ENCODE data around the gene SPOP.

DNA sequence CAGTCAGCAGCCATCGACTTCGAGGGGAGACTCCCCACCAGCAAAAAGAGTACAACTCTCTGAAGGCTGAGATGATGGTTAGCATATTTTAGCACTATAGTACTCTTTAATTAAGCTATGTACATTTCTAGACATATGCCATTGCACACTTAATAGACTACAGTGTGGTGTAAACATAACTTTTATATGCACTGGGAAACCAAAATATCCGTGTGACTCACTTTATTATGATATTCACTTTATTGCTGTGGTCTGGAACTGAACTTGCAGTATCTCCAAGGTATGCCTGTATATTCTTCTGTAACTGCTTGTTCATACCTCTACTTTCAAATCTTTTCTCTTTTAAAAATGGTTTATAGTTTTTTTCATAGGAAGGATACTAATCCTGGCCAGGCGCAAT lies 113.3 kb downstream of the SPOP start:
- TF ChIP-seq, protein P1, sequence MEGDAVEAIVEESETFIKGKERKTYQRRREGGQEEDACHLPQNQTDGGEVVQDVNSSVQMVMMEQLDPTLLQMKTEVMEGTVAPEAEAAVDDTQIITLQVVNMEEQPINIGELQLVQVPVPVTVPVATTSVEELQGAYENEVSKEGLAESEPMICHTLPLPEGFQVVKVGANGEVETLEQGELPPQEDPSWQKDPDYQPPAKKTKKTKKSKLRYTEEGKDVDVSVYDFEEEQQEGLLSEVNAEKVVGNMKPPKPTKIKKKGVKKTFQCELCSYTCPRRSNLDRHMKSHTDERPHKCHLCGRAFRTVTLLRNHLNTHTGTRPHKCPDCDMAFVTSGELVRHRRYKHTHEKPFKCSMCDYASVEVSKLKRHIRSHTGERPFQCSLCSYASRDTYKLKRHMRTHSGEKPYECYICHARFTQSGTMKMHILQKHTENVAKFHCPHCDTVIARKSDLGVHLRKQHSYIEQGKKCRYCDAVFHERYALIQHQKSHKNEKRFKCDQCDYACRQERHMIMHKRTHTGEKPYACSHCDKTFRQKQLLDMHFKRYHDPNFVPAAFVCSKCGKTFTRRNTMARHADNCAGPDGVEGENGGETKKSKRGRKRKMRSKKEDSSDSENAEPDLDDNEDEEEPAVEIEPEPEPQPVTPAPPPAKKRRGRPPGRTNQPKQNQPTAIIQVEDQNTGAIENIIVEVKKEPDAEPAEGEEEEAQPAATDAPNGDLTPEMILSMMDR (conservative IDR thresholded peaks at IDR 0.05 in 1 of 2, IDR thresholded peaks at IDR 0.05 in 1 of 2; ENCODE audit: extremely low read depth in 1 of 2, insufficient read depth in 1 of 2, low read depth in 1 of 2, low read length in 2 of 2) = no peak
- TF ChIP-seq EZH2 (IDR thresholded peaks at IDR 0.05; ENCODE audit: borderline replicate concordance, low read length) = no peak

Data from mammary epithelial cell (primary cell).